H9 (cell line): ENCODE measurements around the gene TMEM150B. TPM values are rescaled to one million over a fixed set of nuclear protein-coding genes. Genes with fewer than 3 reads are reported as not detected.

Source experiments
- DNase-seq: peaks from one replicate; pipeline ENCODE4 v3.0.0-alpha.2; 2017
- H2AFZ ChIP-seq: one replicate; pipeline ENCODE4 v1.6.1; 2013; ENCODE audit warnings: mild to moderate bottlenecking, low read length, control low read depth, moderate library complexity
- H2AK5ac ChIP-seq: 2 replicates; pipeline ENCODE4 v1.6.1; 2013; ENCODE audit warnings: low read length, control low read depth, mixed read lengths; ENCODE audit not compliant: insufficient read length
- H2BK120ac ChIP-seq: one replicate; pipeline ENCODE4 v1.6.1; 2013; ENCODE audit warnings: low read depth, mild to moderate bottlenecking, low read length, control low read depth, inconsistent platforms; ENCODE audit not compliant: poor library complexity, severe bottlenecking
- H2BK12ac ChIP-seq: 2 replicates; pipeline ENCODE4 v1.6.1; 2013; ENCODE audit warnings: low read length, control low read depth, mixed read lengths, low read depth; ENCODE audit not compliant: insufficient read length
- H2BK15ac ChIP-seq: 2 replicates; pipeline ENCODE4 v1.6.1; 2013; ENCODE audit warnings: low read depth, low read length, control low read depth
- H2BK20ac ChIP-seq: one replicate; pipeline ENCODE4 v1.6.1; 2013; ENCODE audit warnings: low read depth, mild to moderate bottlenecking, low read length, control low read depth, inconsistent platforms; ENCODE audit not compliant: poor library complexity, severe bottlenecking
- H2BK5ac ChIP-seq: 2 replicates; pipeline ENCODE4 v1.6.1; 2013; ENCODE audit warnings: low read length, control low read depth, mixed read lengths; ENCODE audit not compliant: insufficient read length
- H3K14ac ChIP-seq: 2 replicates; pipeline ENCODE4 v1.6.1; 2013; ENCODE audit warnings: low read length, control low read depth; ENCODE audit not compliant: insufficient read depth
- H3K18ac ChIP-seq: 2 replicates; pipeline ENCODE4 v1.6.1; 2013; ENCODE audit warnings: low read depth, mild to moderate bottlenecking, mixed read lengths, low read length, control low read depth; ENCODE audit not compliant: insufficient read length
- H3K23ac ChIP-seq: 2 replicates; pipeline ENCODE4 v1.6.1; 2013; ENCODE audit warnings: low read length, control low read depth, mixed read lengths, low read depth; ENCODE audit not compliant: insufficient read length
- H3K23me2 ChIP-seq: 2 replicates; pipeline ENCODE4 v1.6.1; 2013; ENCODE audit warnings: low read depth, mild to moderate bottlenecking, mixed read lengths, low read length, control low read depth; ENCODE audit not compliant: insufficient read length, poor library complexity, severe bottlenecking
- H3K27ac ChIP-seq: 2 replicates; pipeline ENCODE4 v1.5.1; 2013; ENCODE audit warnings: low read length, control low read depth, mixed read lengths, low read depth; ENCODE audit not compliant: insufficient read length
- H3K27me3 ChIP-seq: 2 replicates; pipeline ENCODE4 v1.6.1; 2013; ENCODE audit warnings: low read length, control low read depth, inconsistent platforms; ENCODE audit not compliant: insufficient read depth
- H3K4ac ChIP-seq: 2 replicates; pipeline ENCODE4 v1.6.1; 2013; ENCODE audit warnings: low read depth, mild to moderate bottlenecking, control low read depth, inconsistent platforms, low read length, moderate library complexity
- H3K4me1 ChIP-seq: 2 replicates; pipeline ENCODE4 v1.6.1; 2013; ENCODE audit warnings: low read length, control low read depth, inconsistent platforms; ENCODE audit not compliant: insufficient read depth
- H3K4me2 ChIP-seq: 2 replicates; pipeline ENCODE4 v1.6.1; 2013; ENCODE audit warnings: low read length, control low read depth, mixed read lengths; ENCODE audit not compliant: insufficient read length, insufficient read depth
- H3K56ac ChIP-seq: 2 replicates; pipeline ENCODE4 v1.6.1; 2013; ENCODE audit warnings: low read depth, mild to moderate bottlenecking, mixed read lengths, low read length, control low read depth; ENCODE audit not compliant: insufficient read length
- H3K79me1 ChIP-seq: 2 replicates; pipeline ENCODE4 v1.6.1; 2013; ENCODE audit warnings: low read depth, mild to moderate bottlenecking, moderate library complexity, low read length, control low read depth, inconsistent platforms; ENCODE audit not compliant: insufficient read depth, poor library complexity, severe bottlenecking
- H3K79me2 ChIP-seq: 2 replicates; pipeline ENCODE4 v1.6.1; 2013; ENCODE audit warnings: low read length, control low read depth, inconsistent platforms; ENCODE audit not compliant: insufficient read depth
- H3K9ac ChIP-seq: 2 replicates; pipeline ENCODE4 v1.6.1; 2013; ENCODE audit warnings: low read length, control low read depth, mixed read lengths; ENCODE audit not compliant: insufficient read length; ENCODE audit errors: extremely low read depth
- H3K9me3 ChIP-seq: one replicate; pipeline ENCODE4 v1.6.1; 2013; ENCODE audit warnings: low read depth, low read length, inconsistent platforms; ENCODE audit not compliant: control insufficient read depth
- H3T11ph ChIP-seq: one replicate; pipeline ENCODE4 v1.6.1; 2013; ENCODE audit warnings: mild to moderate bottlenecking, low read length, control low read depth, inconsistent platforms
- H4K20me1 ChIP-seq: one replicate; pipeline ENCODE4 v1.6.1; 2013; ENCODE audit not compliant: control insufficient read depth, insufficient read length, insufficient read depth
- H4K5ac ChIP-seq: 2 replicates; pipeline ENCODE4 v1.6.1; 2013; ENCODE audit warnings: low read depth, mild to moderate bottlenecking, mixed read lengths, low read length, control low read depth; ENCODE audit not compliant: insufficient read length
- H4K8ac ChIP-seq: replicated peaks from 2 replicates; pipeline ENCODE4 v1.6.1; 2013; ENCODE audit warnings: low read length, control low read depth, mixed read lengths, low read depth; ENCODE audit not compliant: insufficient read length
- H4K91ac ChIP-seq: 2 replicates; pipeline ENCODE4 v1.6.1; 2013; ENCODE audit warnings: low read depth, mild to moderate bottlenecking, moderate library complexity, mixed read lengths, low read length, control low read depth; ENCODE audit not compliant: insufficient read length
- H3K27ac Mint-ChIP-seq, 3 experiments: 2 replicates in 2 of 3; 3 replicates in 1 of 3; pipeline ENCODE4 v1.8.0; 2020 to 2021; ENCODE audit warnings: mixed read lengths in 3 of 3, mild to moderate bottlenecking in 1 of 3, moderate library complexity in 1 of 3
- H3K27me3 Mint-ChIP-seq: 2 replicates; pipeline ENCODE4 v1.8.0; 2021; ENCODE audit warnings: low read depth, mild to moderate bottlenecking, moderate library complexity, mixed read lengths
- H3K36me3 Mint-ChIP-seq, 3 experiments: 2 replicates in 2 of 3; 3 replicates in 1 of 3; pipeline ENCODE4 v1.8.0; 2020 to 2021; ENCODE audit warnings: low read depth in 3 of 3, mixed read lengths in 3 of 3; ENCODE audit not compliant: insufficient read depth in 1 of 3
- H3K4me1 Mint-ChIP-seq, 2 experiments: 2 replicates each; pipeline ENCODE4 v1.8.0; 2020; ENCODE audit warnings: mixed read lengths in 2 of 2
- H3K4me3 Mint-ChIP-seq, 2 experiments: 2 replicates in 1 of 2; 3 replicates in 1 of 2; pipeline ENCODE4 v1.8.0; 2020 to 2021; ENCODE audit warnings: mild to moderate bottlenecking in 2 of 2, mixed read lengths in 2 of 2, moderate library complexity in 1 of 2
- H3K9me3 Mint-ChIP-seq, 2 experiments: 2 replicates in 1 of 2; 3 replicates in 1 of 2; pipeline ENCODE4 v1.8.0; 2020; ENCODE audit warnings: mild to moderate bottlenecking in 2 of 2, mixed read lengths in 2 of 2, moderate library complexity in 1 of 2
- CTCF ChIP-seq: fragments of 200-600 bp; sonication (generic); conservative IDR thresholded peaks from 3 replicates; pipeline ENCODE4 v1.8.0; 2021; ENCODE audit warnings: antibody characterized with exemption, mild to moderate bottlenecking
- WGBS: extraction: QIAGEN DNeasy Blood & Tissue Kit; methylation state at CpG from one replicate; pipeline ENCODE4 v1.1.7; 2013; ENCODE audit warnings: missing lambda C conversion rate, low lambda C conversion rate, mixed read lengths; ENCODE audit not compliant: insufficient read length; ENCODE audit errors: extremely low coverage; 5-methylcytosine and 5-hydroxymethylcytosine counted together
- total RNA-seq: library from RNA; stranded (reverse); gene quantifications from 2 replicates; pipeline ENCODE4 v1.2.1, GENCODE V29; 2021

Gene TMEM150B
- total RNA-seq, 1 experiment from 2014 or later: 0.63 TPM

- H3K4me3 Mint-ChIP-seq: peak overlapping the region; percentile 60 to 85
- Histone ChIP-seq H2BK15ac (no peak overlapping the region), H2AK5ac (no peak overlapping the region), H2BK5ac (no peak overlapping the region), H3T11ph (no peak overlapping the region), H3K9ac (no peak overlapping the region), H2BK120ac (no peak overlapping the region), H2AFZ (no peak overlapping the region), H3K4ac (no peak overlapping the region), H3K4me1 (no peaks in the 10 kb centered on the region; the same call in 1 of the 2 replicates), H3K14ac (no peak overlapping the region), H3K27me3 (peaks cover 17% of the 10 kb centered on the region; the same call in 1 of the 2 replicates), H3K79me2 (no peaks in the 10 kb centered on the region), H3K56ac (no peak overlapping the region), H3K27ac (no peak overlapping the region), H2BK12ac (no peak overlapping the region), H3K4me2 (peak overlapping the region; percentile 65), H3K23me2 (peaks cover 7% of the 10 kb centered on the region), H3K9me3 (no peaks in the 10 kb centered on the region), H4K20me1 (no peaks in the 10 kb centered on the region), H3K18ac (peak overlapping the region; percentile 54), H4K8ac (no peak overlapping the region), H4K91ac (no peak overlapping the region), H2BK20ac (no peak overlapping the region), H3K79me1 (no peaks in the 10 kb centered on the region), H3K23ac (no peak overlapping the region), H4K5ac (no peak overlapping the region)
- DNase-seq: peak; percentile 88
- H3K36me3 Mint-ChIP-seq: peaks cover 2 to 31% (median 6%) of the 10 kb centered on the region in 3 experiments; a peak in 5 of 7 replicates
- no peak for TF ChIP-seq CTCF
- H3K4me1 Mint-ChIP-seq: peaks cover 48 to 51% of the 10 kb centered on the region in 2 experiments
- no CpG with 5 or more reads among the region's 72 CpGs for WGBS
- no peak overlapping the region for H3K27ac Mint-ChIP-seq
- no peaks in the 10 kb centered on the region; a peak in 1 of 5 replicates for H3K9me3 Mint-ChIP-seq
- peaks cover 82% of the 10 kb centered on the region for H3K27me3 Mint-ChIP-seq
Observed at GRCh38 chr19:55353803-55354697, 28.9 kb upstream of the TMEM150B start.
